ENCODE data around the gene CDC14B.

The CDC14B gene

DNA sequence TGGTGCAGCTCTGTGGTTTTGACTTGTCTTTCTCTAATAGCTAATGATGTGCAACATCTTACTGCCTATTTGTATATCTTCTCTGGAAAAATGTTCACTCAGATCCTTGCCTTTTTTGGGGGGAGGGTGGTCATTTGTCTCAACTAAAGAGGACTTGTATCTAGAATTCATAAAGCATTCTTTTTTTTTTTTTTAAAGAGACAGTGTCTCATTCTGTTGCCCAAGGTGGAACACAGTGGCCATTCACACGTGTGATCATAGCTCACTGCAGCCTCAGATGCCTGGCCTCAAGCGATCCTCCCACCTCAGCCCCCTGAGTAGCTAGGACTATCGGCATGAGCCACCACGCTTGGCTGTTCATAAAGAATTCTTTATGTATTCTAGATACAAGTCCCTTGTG lies 136.4 kb downstream of the CDC14B start:
- Histone ChIP-seq H3K4me2 (ENCODE audit: low read length) (no peak overlapping the region), H3F3A (ENCODE audit: control insufficient read depth, insufficient read depth) (no peaks in the 10 kb centered on the region), H3K79me2 (ENCODE audit: control insufficient read depth, low read length) (no peaks in the 10 kb centered on the region), H3K27me3 (ENCODE audit: control insufficient read depth, low read length) (no peaks in the 10 kb centered on the region), H3K9me2 (replicated peaks; ENCODE audit: control insufficient read depth, low read length) (no peaks in the 10 kb centered on the region), H3K9me3 (ENCODE audit: control insufficient read depth, insufficient read depth, low read length) (no peaks in the 10 kb centered on the region), H3K4me3 (ENCODE audit: low read length) (no peak overlapping the region), H4K20me1 (ENCODE audit: control insufficient read depth, insufficient read depth, low read depth, low read length) (no peaks in the 10 kb centered on the region), H3K27ac (ENCODE audit: low read depth, low read length) (no peak overlapping the region), H3K4me1 (ENCODE audit: control insufficient read depth, low read length) (peaks cover 15% of the 10 kb centered on the region), H3K36me3 (ENCODE audit: control insufficient read depth, low read length) (no peaks in the 10 kb centered on the region)
- TF ChIP-seq, protein P1, sequence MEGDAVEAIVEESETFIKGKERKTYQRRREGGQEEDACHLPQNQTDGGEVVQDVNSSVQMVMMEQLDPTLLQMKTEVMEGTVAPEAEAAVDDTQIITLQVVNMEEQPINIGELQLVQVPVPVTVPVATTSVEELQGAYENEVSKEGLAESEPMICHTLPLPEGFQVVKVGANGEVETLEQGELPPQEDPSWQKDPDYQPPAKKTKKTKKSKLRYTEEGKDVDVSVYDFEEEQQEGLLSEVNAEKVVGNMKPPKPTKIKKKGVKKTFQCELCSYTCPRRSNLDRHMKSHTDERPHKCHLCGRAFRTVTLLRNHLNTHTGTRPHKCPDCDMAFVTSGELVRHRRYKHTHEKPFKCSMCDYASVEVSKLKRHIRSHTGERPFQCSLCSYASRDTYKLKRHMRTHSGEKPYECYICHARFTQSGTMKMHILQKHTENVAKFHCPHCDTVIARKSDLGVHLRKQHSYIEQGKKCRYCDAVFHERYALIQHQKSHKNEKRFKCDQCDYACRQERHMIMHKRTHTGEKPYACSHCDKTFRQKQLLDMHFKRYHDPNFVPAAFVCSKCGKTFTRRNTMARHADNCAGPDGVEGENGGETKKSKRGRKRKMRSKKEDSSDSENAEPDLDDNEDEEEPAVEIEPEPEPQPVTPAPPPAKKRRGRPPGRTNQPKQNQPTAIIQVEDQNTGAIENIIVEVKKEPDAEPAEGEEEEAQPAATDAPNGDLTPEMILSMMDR (IDR thresholded peaks at IDR 0.05; ENCODE audit: low read depth, low read length, poor library complexity, severe bottlenecking), result no peak
- TF ChIP-seq EZH2phosphoT487 (IDR thresholded peaks at IDR 0.05; ENCODE audit: borderline replicate concordance, low read length), result no peak

DNA sequence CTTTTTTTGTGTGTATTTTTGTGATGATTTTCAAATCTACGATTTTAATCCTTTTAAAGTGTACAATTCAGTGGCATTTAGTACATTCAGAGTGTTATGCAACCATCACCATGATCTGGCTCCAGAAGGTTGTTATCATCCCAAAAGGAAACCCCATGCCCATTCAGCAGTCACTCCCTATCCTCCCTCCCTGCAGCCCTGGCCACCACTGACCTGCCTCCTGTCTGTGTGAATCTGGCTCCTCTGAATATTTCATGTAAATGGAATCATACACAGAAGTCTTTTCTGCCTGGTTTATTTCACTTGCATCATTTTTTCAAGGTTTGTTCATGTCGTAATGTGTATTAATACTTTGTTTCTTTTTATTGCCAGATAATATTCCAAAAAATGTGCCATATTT lies 137.2 kb downstream of the CDC14B start:
- H3K4me3 ChIP-seq (ENCODE audit: low read length), result no peak overlapping the region
- no peaks in the 10 kb centered on the region for H3K79me2 ChIP-seq (ENCODE audit: control insufficient read depth, low read length)
- H3F3A ChIP-seq (ENCODE audit: control insufficient read depth, insufficient read depth), result no peaks in the 10 kb centered on the region
- H3K36me3 ChIP-seq (ENCODE audit: control insufficient read depth, low read length), result no peaks in the 10 kb centered on the region
- TF ChIP-seq, protein P1 (IDR thresholded peaks at IDR 0.05; ENCODE audit: low read depth, low read length, poor library complexity, severe bottlenecking), result no peak
- TF ChIP-seq EZH2phosphoT487 (IDR thresholded peaks at IDR 0.05; ENCODE audit: borderline replicate concordance, low read length), result no peak
- H3K9me3 ChIP-seq (ENCODE audit: control insufficient read depth, insufficient read depth, low read length), result no peaks in the 10 kb centered on the region
- no peak overlapping the region for H3K27ac ChIP-seq (ENCODE audit: low read depth, low read length)
- H4K20me1 ChIP-seq (ENCODE audit: control insufficient read depth, insufficient read depth, low read depth, low read length), result no peaks in the 10 kb centered on the region
- no peak overlapping the region for H3K4me2 ChIP-seq (ENCODE audit: low read length)
- H3K9me2 ChIP-seq (replicated peaks; ENCODE audit: control insufficient read depth, low read length), result no peaks in the 10 kb centered on the region
- H3K27me3 ChIP-seq (ENCODE audit: control insufficient read depth, low read length), result no peaks in the 10 kb centered on the region
- peaks cover 15% of the 10 kb centered on the region for H3K4me1 ChIP-seq (ENCODE audit: control insufficient read depth, low read length)

GRCh38 chr9:96480736-96481135 lies 138.9 kb downstream of the CDC14B start:
- H4K20me1 ChIP-seq (ENCODE audit: control insufficient read depth, insufficient read depth, low read depth, low read length), result no peaks in the 10 kb centered on the region
- no peaks in the 10 kb centered on the region for H3K79me2 ChIP-seq (ENCODE audit: control insufficient read depth, low read length)
- H3F3A ChIP-seq (ENCODE audit: control insufficient read depth, insufficient read depth), result no peaks in the 10 kb centered on the region
- H3K36me3 ChIP-seq (ENCODE audit: control insufficient read depth, low read length), result no peaks in the 10 kb centered on the region
- TF ChIP-seq, protein P1 (IDR thresholded peaks at IDR 0.05; ENCODE audit: low read depth, low read length, poor library complexity, severe bottlenecking), result no peak
- TF ChIP-seq EZH2phosphoT487 (IDR thresholded peaks at IDR 0.05; ENCODE audit: borderline replicate concordance, low read length), result no peak
- no peaks in the 10 kb centered on the region for H3K9me3 ChIP-seq (ENCODE audit: control insufficient read depth, insufficient read depth, low read length)
- H3K9me2 ChIP-seq (replicated peaks; ENCODE audit: control insufficient read depth, low read length), result no peaks in the 10 kb centered on the region
- H3K4me3 ChIP-seq (ENCODE audit: low read length), result no peak overlapping the region
- H3K27ac ChIP-seq (ENCODE audit: low read depth, low read length), result no peak overlapping the region
- H3K4me2 ChIP-seq (ENCODE audit: low read length), result no peak overlapping the region
- H3K27me3 ChIP-seq (ENCODE audit: control insufficient read depth, low read length), result no peaks in the 10 kb centered on the region
- H3K4me1 ChIP-seq (ENCODE audit: control insufficient read depth, low read length), result peaks cover 15% of the 10 kb centered on the region
